HAP-1 (cell line): Measurements from ENCODE around the gene MYO10.
"Not testable (repeated sequence)": the region's sequence is repeated elsewhere in the genome, so short reads cannot be mapped to it uniquely, and the experiment has no call there.

Experiments used
- DNase-seq, 2 experiments: peaks; one replicate each; pipeline ENCODE4 v3.0.0-alpha.2; 2016 to 2020; ENCODE audit warnings: low spot score in 2 of 2
- H3K27me3 ChIP-seq: fragments of 250-450 bp; sonication (Bioruptor Pico); 2 replicates; pipeline ENCODE4 v1.5.1; 2020; ENCODE audit warnings: low read depth, mild to moderate bottlenecking, moderate library complexity
- H3K36me3 ChIP-seq: fragments of 250-450 bp; sonication (Bioruptor Pico); replicated peaks from 2 replicates; pipeline ENCODE4 v1.5.1; 2020; ENCODE audit warnings: mild to moderate bottlenecking
- H3K4me1 ChIP-seq: fragments of 250-450 bp; sonication (Bioruptor Pico); 2 replicates; pipeline ENCODE4 v1.5.1; 2020; ENCODE audit warnings: mild to moderate bottlenecking
- H3K4me3 ChIP-seq: fragments of 250-450 bp; sonication (Bioruptor Pico); 2 replicates; pipeline ENCODE4 v1.5.1; 2020; ENCODE audit warnings: mild to moderate bottlenecking, moderate library complexity
- H3K9me3 ChIP-seq: fragments of 250-450 bp; sonication (Bioruptor Pico); 2 replicates; pipeline ENCODE4 v1.5.1; 2020; ENCODE audit warnings: mild to moderate bottlenecking, moderate library complexity
- in situ Hi-C: fragments of 300-500 bp; cut with MboI; formaldehyde crosslinking; loops from 3 replicates; pipeline ENCODE4 v1.14.3; 2020; ENCODE audit warnings: low sequenced_read_pairs, inconsistent platforms, mixed read lengths

The MYO10 gene

DNA sequence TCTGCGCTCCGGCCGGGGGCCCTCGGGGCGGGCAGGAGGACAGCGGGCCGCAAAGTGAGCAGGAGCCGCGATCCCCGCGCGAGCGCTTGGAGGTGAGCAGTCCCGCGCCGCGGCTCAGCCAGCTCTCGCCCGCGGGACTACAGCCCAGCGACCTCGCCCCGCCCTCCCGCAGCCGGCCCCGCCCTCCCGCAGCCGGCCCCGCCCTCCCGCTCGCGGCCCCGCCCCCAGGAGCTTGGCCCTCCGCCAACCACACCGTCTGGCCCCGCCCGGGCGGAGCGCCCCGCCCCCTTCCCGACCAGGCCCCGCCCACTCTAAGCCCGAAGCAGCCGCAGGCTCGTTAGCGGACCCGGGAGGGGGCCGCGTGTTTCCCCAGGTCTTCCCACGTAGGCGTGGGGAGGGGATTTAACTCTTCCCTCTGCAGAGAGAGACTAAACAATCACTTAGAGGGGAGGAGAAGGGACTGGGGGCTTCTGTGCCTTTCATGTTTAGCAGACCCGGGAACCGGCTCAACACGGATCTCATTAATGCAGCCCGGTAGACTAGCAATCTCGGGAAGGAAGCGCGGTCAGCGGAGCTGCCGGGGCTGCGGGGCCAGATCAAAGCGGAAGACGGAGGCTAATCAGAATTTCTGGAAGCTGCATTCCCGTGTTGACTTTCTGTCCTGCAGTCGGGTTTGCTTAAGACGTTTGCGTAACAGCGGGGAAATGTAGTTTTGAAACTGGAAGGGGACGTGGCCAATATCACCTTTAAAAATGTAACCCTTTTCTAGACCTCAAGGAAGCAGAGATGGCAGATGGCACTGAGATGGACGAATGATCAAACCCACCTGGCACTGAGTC is at the start of gene MYO10:
MYO10 (minus strand) TSS at position 139 of the 839 bp plus-strand sequence. CDS start 480 bp downstream, outside the sequence.
- peaks cover 35% of the 10 kb centered on the region for H3K4me1 ChIP-seq
- no peaks in the 10 kb centered on the region; the same call in 1 of the 2 replicates for H3K27me3 ChIP-seq
- H3K4me3 ChIP-seq, result peak within 1 kb of the TSS; percentile 87
- in situ Hi-C loops, result no loop called here
- no peaks in the 10 kb centered on the region for H3K36me3 ChIP-seq
- peak; percentile 62 to 87 for DNase-seq
- H3K9me3 ChIP-seq, result no peaks in the 10 kb centered on the region

DNA sequence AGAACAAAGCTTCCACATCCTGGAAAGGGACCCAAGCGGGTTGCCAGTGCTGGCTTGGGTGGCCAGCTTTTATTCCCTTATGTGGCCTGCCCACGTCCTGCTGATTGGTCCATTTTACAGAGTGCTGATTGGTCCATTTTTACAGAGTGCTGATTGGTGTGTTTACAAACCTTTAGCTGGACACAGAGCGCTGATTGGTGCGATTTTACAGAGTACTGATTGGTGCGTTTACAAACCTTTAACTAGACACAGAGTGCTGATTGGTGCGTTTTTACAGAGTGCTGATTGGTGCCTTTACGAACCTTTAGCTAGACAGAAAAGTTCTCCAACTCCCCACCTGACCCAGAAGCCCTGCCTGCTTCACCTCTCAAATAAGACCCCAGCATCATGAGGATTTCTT is 49.2 kb upstream of the MYO10 start:
- H3K4me1 ChIP-seq, result peaks cover 13% of the 10 kb centered on the region
- DNase-seq, in situ Hi-C loops, H3K27me3 ChIP-seq, H3K4me3 ChIP-seq, H3K36me3 ChIP-seq, H3K9me3 ChIP-seq: not testable (repeated sequence)

DNA sequence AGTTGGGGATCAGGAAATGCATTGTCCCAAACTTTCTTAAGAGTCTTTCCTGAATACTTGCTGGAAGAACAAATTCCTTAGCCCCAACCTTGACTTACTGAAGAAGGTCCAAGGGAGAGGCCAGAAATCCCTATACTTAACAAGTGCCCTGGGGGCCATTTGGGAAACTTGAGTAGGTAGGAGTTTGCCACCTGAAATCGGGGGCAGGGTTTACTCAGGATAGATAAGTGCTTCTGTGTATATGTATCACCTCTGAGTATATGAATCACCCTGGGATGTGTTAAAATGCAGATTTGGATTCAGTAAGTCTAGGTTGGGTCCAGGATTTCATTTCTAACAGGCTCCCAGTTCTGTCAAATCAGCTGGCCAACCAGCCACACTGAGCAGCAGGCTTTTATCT is 47.9 kb upstream of the MYO10 start:
- Histone ChIP-seq H3K4me1 (peaks cover 9% of the 10 kb centered on the region), H3K9me3 (no peaks in the 10 kb centered on the region), H3K27me3 (no peaks in the 10 kb centered on the region), H3K36me3 (no peaks in the 10 kb centered on the region), H3K4me3 (no peak overlapping the region)
- in situ Hi-C loops, result no loop called here
- no peak for DNase-seq

DNA sequence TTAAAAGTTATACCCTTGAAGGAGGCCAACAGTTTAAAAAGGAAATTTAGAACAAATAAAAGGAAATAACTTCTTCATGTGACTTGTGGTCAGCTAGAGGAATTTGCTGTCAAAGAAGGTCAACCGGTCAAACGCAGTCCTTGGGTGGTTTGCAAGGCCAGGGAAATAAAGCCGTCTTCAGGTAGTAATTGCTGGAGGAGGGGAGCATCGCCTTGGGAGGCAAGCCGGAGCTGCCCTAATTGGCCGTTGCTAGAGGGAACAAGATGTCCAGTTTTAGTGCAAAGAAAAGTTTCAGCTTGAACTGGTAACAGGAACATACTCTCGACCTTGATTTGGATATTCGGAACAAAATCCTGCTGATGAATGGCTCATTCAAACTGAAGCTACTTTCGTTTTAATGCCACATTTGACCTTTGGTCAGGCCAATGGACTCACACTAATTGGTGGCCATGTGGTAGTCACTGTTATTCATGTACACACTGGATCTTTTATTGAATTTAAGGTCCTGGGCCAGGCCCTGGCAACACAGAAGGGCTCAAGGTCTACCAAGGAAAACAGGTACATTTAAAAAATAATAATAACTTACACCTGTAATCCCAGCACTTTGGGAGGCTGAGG is 47.0 kb upstream of the MYO10 start:
- H3K9me3 ChIP-seq, result no peaks in the 10 kb centered on the region
- in situ Hi-C loops, result no loop called here
- DNase-seq, result no peak
- H3K27me3 ChIP-seq, result no peaks in the 10 kb centered on the region
- H3K4me3 ChIP-seq, result no peak overlapping the region
- H3K36me3 ChIP-seq, result no peaks in the 10 kb centered on the region
- H3K4me1 ChIP-seq, result peaks cover 4% of the 10 kb centered on the region; the same call in 1 of the 2 replicates

DNA sequence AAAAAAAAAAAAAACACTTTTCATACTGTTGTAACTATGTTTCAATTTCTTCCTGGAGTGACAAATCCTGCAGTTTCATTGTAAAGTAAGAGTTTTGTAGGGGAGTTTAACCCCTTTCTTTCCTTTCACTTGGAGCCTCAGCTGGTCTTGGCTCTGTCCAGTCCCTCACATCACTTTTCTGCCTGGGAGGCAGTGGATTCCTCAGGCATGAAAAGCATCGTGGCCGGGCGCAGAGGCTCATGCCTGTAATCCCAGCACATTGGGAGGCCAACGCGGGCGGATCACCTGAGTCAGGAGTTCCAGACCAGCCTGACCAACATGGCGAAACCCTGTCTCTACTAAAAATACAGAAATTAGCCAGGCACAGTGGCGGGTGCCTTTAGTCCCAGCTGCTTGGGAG is 45.6 kb upstream of the MYO10 start:
- in situ Hi-C loops, result no loop called here
- no peaks in the 10 kb centered on the region for H3K27me3 ChIP-seq

DNA sequence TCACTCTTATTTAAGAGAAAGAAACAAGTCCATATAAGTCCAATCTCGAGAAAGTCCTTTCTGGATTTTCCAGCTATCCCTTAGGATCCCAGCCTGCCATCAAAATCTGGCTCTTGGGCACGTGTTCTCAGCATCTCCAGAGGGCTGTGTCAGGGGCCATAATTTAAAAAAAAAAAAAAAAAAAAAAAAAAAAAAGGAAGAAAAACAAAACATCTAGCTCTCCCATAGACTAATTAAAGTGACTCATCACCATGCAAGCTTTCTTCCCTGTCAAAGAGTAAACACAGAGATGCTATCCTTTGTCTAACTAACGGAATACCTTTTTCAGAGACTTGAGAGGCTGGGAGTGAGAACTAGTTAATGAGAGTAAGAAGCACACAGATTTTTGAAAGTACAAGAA is 44.9 kb upstream of the MYO10 start:
- H3K27me3 ChIP-seq, result no peaks in the 10 kb centered on the region
- H3K36me3 ChIP-seq, result no peaks in the 10 kb centered on the region
- H3K4me1 ChIP-seq, result no peaks in the 10 kb centered on the region
- no peaks in the 10 kb centered on the region for H3K9me3 ChIP-seq
- DNase-seq, result no peak
- H3K4me3 ChIP-seq, result no peak overlapping the region
- in situ Hi-C loops, result no loop called here

More for the DNA sequence above, 45.6 kb upstream of the MYO10 start:
- no peaks in the 10 kb centered on the region for H3K4me1 ChIP-seq
- DNase-seq, result no peak
- no peaks in the 10 kb centered on the region for H3K36me3 ChIP-seq
- H3K4me3 ChIP-seq, result no peak overlapping the region
- no peaks in the 10 kb centered on the region for H3K9me3 ChIP-seq

DNA sequence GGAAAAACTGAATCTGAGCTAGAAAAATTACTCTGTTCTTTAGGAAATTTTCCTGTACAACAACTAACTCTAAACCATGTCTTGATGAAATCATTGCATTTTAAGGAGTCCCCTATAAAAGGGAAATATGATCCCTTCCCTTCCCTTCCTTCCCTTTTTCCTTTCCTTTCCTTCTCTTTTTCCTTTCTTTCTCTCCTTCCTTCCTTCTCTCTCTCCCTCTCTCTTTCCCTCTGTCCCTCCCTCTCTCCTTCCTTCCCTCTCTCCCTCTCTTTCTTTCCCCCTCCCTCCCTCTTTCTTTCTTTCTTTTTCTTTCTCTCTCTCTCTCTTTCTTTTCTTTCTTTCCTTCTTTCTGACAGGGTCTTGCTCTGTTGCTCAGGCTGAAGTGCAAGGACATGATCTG is 42.2 kb upstream of the MYO10 start:
- Histone ChIP-seq H3K4me3 (no peak overlapping the region), H3K36me3 (no peaks in the 10 kb centered on the region), H3K27me3 (no peaks in the 10 kb centered on the region), H3K9me3 (no peaks in the 10 kb centered on the region), H3K4me1 (no peaks in the 10 kb centered on the region)
- no peak for DNase-seq
- in situ Hi-C loops, result no loop called here

DNA sequence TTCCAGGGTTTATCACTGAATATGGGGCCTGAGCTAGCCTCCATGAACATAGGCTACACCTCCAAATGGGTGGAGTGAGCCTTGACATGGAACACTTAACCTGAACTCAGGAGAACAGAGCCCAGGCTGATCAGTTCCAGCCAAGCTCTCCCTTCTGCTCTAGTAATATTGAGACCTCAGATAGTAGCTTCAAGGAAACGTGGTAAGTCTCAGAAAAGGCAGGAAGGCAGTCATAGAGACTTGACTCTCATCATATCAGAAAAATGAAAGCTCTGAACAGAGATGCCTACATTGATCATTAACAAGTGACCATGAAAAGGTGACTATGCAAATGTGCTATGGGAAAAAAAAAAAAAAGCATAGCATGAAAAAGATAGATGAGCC is 40.5 kb upstream of the MYO10 start:
- H3K36me3 ChIP-seq, result no peaks in the 10 kb centered on the region
- no peak for DNase-seq
- in situ Hi-C loops, result no loop called here
- no peak overlapping the region for H3K4me3 ChIP-seq
- no peaks in the 10 kb centered on the region for H3K4me1 ChIP-seq
- no peaks in the 10 kb centered on the region for H3K27me3 ChIP-seq
- H3K9me3 ChIP-seq, result no peaks in the 10 kb centered on the region

DNA sequence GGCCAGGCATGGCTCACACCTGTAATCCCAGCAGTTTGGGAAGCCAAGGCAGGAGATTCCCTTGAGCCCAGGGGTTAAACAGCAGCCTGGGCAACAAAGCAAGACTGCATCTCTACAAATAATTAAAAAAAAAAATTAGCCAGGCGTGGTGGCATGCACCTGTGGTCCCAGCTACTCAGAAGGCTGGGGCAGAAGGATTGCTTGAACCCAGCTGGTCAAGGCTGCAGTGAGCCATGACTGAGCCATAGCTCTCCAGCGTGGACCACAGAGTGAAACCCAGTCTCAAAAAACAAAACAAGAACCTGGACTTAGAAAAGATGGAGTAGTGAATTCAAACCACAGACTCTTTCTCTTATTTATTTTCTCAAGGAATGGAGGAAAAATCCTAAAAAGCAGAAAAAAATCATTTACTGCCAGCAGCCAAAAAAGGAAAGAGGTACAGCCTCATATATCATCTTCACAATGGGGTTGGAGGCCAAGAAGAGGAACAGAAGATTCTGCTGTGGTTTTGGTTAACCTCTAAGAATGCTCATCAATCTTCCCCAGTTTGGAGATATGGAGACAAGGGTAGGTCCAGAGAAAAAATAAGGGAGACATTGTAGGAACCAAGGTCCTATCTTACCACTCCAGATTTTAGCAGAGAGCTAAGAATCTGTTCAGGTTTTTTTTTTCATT is 40.0 kb upstream of the MYO10 start:
- Histone ChIP-seq H3K36me3 (no peaks in the 10 kb centered on the region), H3K4me1 (no peaks in the 10 kb centered on the region), H3K4me3 (no peak overlapping the region), H3K27me3 (no peaks in the 10 kb centered on the region), H3K9me3 (no peaks in the 10 kb centered on the region)
- in situ Hi-C loops, result no loop called here
- no peak for DNase-seq

DNA sequence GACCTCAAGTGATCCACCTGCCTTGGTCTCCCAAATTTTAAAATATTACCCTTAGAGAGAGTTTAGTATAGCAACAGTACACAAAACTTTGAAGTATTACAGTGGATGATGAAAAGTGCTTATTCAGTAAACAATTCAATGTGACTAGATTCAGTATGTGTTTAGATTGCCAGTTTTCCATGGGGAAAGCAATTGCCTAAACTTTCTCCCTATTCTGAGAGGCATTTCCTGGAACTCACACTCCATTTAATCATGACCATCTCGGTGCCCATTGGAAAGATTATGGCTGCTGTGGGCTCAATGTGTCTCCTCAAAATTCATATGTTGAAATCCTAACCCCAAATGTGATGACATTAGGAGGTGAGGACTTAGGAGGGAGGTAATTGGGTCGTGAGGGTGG is 38.9 kb upstream of the MYO10 start:
- H3K9me3 ChIP-seq, result no peaks in the 10 kb centered on the region
- in situ Hi-C loops, result no loop called here
- no peak overlapping the region for H3K4me3 ChIP-seq
- H3K4me1 ChIP-seq, result no peaks in the 10 kb centered on the region
- no peak for DNase-seq
- no peaks in the 10 kb centered on the region for H3K27me3 ChIP-seq
- no peaks in the 10 kb centered on the region for H3K36me3 ChIP-seq

DNA sequence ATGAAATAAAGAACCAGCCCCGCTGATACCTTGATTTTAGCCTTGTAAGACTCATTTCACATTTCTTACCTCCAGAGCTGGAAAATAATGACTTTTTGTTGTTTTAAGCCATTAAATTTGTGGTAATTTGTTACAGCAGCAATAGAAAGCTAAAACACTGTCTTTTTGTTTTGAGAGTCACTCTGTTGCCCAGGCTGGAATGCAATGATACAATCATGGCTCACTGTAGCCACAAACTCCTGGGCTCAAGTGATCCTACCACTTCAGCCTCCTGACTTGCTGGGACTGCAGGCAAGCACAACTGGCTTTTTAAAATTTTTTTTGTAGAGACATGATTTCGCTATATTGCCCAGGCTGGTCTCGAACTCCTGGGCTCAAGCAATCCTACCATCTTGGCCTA is 34.7 kb upstream of the MYO10 start:
- in situ Hi-C loops, result no loop called here
- DNase-seq, result no peak
- H3K9me3 ChIP-seq, result 0 out of 2 replicates have a peak, but pooled peaks cover 4% of the 10 kb centered on the region
- no peak overlapping the region for H3K4me3 ChIP-seq
- no peaks in the 10 kb centered on the region for H3K36me3 ChIP-seq
- no peaks in the 10 kb centered on the region for H3K27me3 ChIP-seq
- H3K4me1 ChIP-seq, result peaks cover 1% of the 10 kb centered on the region

DNA sequence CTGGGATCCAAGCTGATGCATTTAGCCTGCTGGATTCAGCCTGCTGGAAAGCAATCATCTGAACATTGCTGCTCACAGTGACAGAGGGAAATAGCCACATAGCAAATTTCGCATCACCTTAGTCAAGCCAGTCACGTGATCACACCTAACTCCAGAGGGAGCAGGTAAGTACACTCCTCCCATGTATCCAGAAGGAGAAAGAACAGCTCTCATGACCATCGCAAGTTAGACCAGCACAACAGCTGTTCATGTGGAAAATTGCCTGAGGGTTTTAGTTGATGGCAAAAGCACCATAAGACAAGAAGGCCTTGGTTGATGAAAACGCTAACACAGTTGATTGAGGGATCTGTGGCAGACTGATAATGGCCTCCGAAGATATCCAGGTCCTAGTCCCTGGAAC is 34.2 kb upstream of the MYO10 start:
- Histone ChIP-seq H3K27me3 (no peaks in the 10 kb centered on the region), H3K4me1 (peaks cover 7% of the 10 kb centered on the region), H3K9me3 (0 out of 2 replicates have a peak, but pooled peaks cover 4% of the 10 kb centered on the region), H3K4me3 (no peak overlapping the region), H3K36me3 (no peaks in the 10 kb centered on the region)
- in situ Hi-C loops, result no loop called here
- DNase-seq, result no peak

DNA sequence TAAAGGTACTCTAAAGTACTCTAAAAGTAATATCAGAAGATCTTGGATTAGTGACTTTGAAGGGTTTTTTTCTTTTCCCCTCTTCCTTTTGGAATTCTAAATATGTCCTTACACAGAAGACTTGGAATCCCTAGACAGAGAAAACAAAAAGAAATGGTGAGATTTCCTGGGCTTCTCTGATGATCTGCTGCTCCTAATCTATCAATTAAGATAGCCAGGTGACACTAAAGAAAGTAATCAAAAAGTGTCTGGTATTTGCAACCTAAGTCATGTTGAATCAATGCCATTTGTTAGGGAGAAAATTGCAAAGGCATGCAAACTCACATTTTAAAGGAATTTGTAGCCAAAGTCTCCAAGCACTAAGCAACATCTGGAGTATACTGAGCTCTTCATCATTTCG is 29.5 kb upstream of the MYO10 start:
- peak in 1 of 2 experiments; percentile 45 for DNase-seq
- no peak overlapping the region for H3K4me3 ChIP-seq
- H3K4me1 ChIP-seq, result peaks cover 16% of the 10 kb centered on the region
- 0 out of 2 replicates have a peak, but pooled peaks cover 4% of the 10 kb centered on the region for H3K9me3 ChIP-seq
- H3K27me3 ChIP-seq, result no peaks in the 10 kb centered on the region
- in situ Hi-C loops, result no loop called here
- no peaks in the 10 kb centered on the region for H3K36me3 ChIP-seq

DNA sequence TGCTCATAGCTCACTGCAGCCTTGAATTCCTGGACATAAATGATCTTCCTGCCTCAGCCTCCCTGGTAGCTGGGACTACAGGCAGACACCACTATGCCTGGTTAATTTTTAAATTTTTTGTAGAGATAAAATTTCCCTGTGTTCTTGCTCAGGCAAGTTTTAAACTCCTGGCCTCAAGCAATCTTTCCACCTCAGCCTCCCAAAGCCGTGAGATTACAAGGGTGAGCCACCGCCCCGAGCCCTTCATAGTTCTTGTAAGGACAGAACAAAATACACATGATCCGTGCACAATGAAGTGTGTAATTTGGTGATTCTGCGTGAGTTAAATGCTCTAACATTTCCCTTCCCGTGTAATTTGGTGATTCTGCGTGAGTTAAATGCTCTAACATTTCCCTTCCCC is 27.7 kb upstream of the MYO10 start:
- in situ Hi-C loops, result no loop called here
- Histone ChIP-seq H3K27me3 (no peaks in the 10 kb centered on the region), H3K4me1 (peaks cover 16% of the 10 kb centered on the region), H3K9me3 (0 out of 2 replicates have a peak, but pooled peaks cover 4% of the 10 kb centered on the region), H3K4me3 (no peak overlapping the region), H3K36me3 (no peaks in the 10 kb centered on the region)
- DNase-seq, result no peak
